Measurements from ENCODE around the gene FOSL1. TPM values are rescaled to one million over a fixed set of nuclear protein-coding genes. Genes with fewer than 3 reads are reported as not detected.

The FOSL1 gene
- total and polyA plus RNA-seq, 2 of the 13 experiments (the other 11 are each of a cell fraction or from before 2014, with no cell fraction given), result 4.0 to 4.1 TPM

GRCh38 chr11:65919573-65920371, 19.6 kb upstream of the FOSL1 start:
- H2AFZ ChIP-seq (ENCODE audit: low read length), result no peak overlapping the region
- no peaks in the 10 kb centered on the region for H3K9me3 ChIP-seq (ENCODE audit: low read length)
- in situ Hi-C loops (cut with HindIII; ENCODE audit: extremely low pct_ligation_motif_present, low pct_unique_long_range_greater_than_20kb), result no loop called here
- no peaks in the 10 kb centered on the region for H3K27me3 ChIP-seq (ENCODE audit: control insufficient read depth in 1 of 2, insufficient read depth in 2 of 2, low read length in 2 of 2)
- peak overlapping the region; percentile 76 to 80 (median 79) for H3K4me3 ChIP-seq (replicated peaks in 1 of 3; ENCODE audit: insufficient read depth in 1 of 3, low read depth in 2 of 3, low read length in 3 of 3)
- DNase-seq (ENCODE audit: low spot score) (no peak), ATAC-seq (peak; percentile 24), FAIRE-seq (no peak)
- peaks cover 11% of the 10 kb centered on the region for H3K79me2 ChIP-seq (ENCODE audit: insufficient read depth, low read length)
- H3K36me3 ChIP-seq (replicated peaks in 1 of 2; ENCODE audit: control insufficient read depth in 1 of 2, insufficient read depth in 2 of 2, low read length in 2 of 2), result no peaks in the 10 kb centered on the region; a peak in 1 of 5 replicates
- ChIA-PET POLR2A (interaction anchor here (1.4 to 2.7 kb wide), 3 partner anchors 9 to 29 kb away, joined by 3 to 8 read pairs (median 4); partner anchors contain the start of gene CCDC85B), CTCF (ENCODE audit: low intra/inter-chr PET ratio, low total read pairs) (no interaction called here)
- WGBS (ENCODE audit: low lambda C conversion rate), result 10% methylated on average over 9 of the region's 60 CpGs
- intact Hi-C loops (cut with micrococcal nuclease; ENCODE audit: unreplicated experiment), result loop anchor here (2.0 kb wide), 1 partner anchor 29 kb away; the partner anchor contains the start of gene CCDC85B
- no peaks in the 10 kb centered on the region for H4K20me1 ChIP-seq (ENCODE audit: insufficient read depth, low read length)
- H3K27ac ChIP-seq (ENCODE audit: extremely low read length, insufficient read depth, low read length), result peak overlapping the region; percentile 44
- peak overlapping the region; percentile 93 for H3K4me2 ChIP-seq (ENCODE audit: low read depth, low read length)
- peak overlapping the region; percentile 68 for H3K9ac ChIP-seq (ENCODE audit: insufficient read depth, low read depth, low read length)
- TSS peak; percentile 38 for BruUV-seq (replicated peaks)
- peaks cover 46% of the 10 kb centered on the region for H3K4me1 ChIP-seq (ENCODE audit: insufficient read depth, low read length)
- no peak for TF ChIP-seq POLR2AphosphoS5 (IDR thresholded peaks at IDR 0.05; ENCODE audit: low read depth, low read length)
- no peak for TF ChIP-seq ELF4 (CRISPR knock-in tag; IDR thresholded peaks at IDR 0.05; ENCODE audit: borderline replicate concordance)
- TF ChIP-seq, protein P1, sequence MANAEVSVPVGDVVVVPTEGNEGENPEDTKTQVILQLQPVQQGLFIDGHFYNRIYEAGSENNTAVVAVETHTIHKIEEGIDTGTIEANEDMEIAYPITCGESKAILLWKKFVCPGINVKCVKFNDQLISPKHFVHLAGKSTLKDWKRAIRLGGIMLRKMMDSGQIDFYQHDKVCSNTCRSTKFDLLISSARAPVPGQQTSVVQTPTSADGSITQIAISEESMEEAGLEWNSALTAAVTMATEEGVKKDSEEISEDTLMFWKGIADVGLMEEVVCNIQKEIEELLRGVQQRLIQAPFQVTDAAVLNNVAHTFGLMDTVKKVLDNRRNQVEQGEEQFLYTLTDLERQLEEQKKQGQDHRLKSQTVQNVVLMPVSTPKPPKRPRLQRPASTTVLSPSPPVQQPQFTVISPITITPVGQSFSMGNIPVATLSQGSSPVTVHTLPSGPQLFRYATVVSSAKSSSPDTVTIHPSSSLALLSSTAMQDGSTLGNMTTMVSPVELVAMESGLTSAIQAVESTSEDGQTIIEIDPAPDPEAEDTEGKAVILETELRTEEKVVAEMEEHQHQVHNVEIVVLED (CRISPR knock-in tag; IDR thresholded peaks at IDR 0.05; ENCODE audit: borderline replicate concordance), result no peak
- TF ChIP-seq TGIF2 (CRISPR knock-in tag; IDR thresholded peaks at IDR 0.05), result peak; percentile 2; the same call in 1 of the 2 replicates
- peak; percentile 9 for TF ChIP-seq SAP130 (CRISPR knock-in tag; IDR thresholded peaks at IDR 0.05; ENCODE audit: low read depth)
- no peak for TF ChIP-seq ZNF782 (CRISPR knock-in tag; IDR thresholded peaks at IDR 0.05; ENCODE audit: borderline replicate concordance)
- TF ChIP-seq SIN3B (IDR thresholded peaks at IDR 0.05; ENCODE audit: low read length), result 0 out of 2 replicates have a peak, but pooled peaks have one; percentile 2
- no peak for TF ChIP-seq KDM5A (IDR thresholded peaks at IDR 0.05; ENCODE audit: borderline replicate concordance, low read length)
- TF ChIP-seq, protein P2, sequence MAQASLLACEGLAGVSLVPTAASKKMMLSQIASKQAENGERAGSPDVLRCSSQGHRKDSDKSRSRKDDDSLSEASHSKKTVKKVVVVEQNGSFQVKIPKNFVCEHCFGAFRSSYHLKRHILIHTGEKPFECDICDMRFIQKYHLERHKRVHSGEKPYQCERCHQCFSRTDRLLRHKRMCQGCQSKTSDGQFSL (CRISPR knock-in tag; IDR thresholded peaks at IDR 0.05), result 0 out of 2 replicates have a peak, but pooled peaks have one; percentile 7
- TF ChIP-seq SNAI1 (CRISPR knock-in tag; IDR thresholded peaks at IDR 0.05; ENCODE audit: borderline replicate concordance), result 0 out of 2 replicates have a peak, but pooled peaks have one; percentile 11
- TF ChIP-seq, protein P3, sequence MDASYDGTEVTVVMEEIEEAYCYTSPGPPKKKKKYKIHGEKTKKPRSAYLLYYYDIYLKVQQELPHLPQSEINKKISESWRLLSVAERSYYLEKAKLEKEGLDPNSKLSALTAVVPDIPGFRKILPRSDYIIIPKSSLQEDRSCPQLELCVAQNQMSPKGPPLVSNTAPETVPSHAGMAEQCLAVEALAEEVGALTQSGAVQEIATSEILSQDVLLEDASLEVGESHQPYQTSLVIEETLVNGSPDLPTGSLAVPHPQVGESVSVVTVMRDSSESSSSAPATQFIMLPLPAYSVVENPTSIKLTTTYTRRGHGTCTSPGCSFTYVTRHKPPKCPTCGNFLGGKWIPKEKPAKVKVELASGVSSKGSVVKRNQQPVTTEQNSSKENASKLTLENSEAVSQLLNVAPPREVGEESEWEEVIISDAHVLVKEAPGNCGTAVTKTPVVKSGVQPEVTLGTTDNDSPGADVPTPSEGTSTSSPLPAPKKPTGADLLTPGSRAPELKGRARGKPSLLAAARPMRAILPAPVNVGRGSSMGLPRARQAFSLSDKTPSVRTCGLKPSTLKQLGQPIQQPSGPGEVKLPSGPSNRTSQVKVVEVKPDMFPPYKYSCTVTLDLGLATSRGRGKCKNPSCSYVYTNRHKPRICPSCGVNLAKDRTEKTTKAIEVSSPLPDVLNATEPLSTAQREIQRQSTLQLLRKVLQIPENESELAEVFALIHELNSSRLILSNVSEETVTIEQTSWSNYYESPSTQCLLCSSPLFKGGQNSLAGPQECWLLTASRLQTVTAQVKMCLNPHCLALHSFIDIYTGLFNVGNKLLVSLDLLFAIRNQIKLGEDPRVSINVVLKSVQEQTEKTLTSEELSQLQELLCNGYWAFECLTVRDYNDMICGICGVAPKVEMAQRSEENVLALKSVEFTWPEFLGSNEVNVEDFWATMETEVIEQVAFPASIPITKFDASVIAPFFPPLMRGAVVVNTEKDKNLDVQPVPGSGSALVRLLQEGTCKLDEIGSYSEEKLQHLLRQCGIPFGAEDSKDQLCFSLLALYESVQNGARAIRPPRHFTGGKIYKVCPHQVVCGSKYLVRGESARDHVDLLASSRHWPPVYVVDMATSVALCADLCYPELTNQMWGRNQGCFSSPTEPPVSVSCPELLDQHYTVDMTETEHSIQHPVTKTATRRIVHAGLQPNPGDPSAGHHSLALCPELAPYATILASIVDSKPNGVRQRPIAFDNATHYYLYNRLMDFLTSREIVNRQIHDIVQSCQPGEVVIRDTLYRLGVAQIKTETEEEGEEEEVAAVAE (CRISPR knock-in tag; IDR thresholded peaks at IDR 0.05; ENCODE audit: borderline replicate concordance), result 0 out of 2 replicates have a peak, but pooled peaks have one; percentile 4
- 0 out of 2 replicates have a peak, but pooled peaks have one; percentile 26 for TF ChIP-seq ZNF296 (CRISPR knock-in tag; conservative IDR thresholded peaks at IDR 0.05)
- TF ChIP-seq, protein P4, sequence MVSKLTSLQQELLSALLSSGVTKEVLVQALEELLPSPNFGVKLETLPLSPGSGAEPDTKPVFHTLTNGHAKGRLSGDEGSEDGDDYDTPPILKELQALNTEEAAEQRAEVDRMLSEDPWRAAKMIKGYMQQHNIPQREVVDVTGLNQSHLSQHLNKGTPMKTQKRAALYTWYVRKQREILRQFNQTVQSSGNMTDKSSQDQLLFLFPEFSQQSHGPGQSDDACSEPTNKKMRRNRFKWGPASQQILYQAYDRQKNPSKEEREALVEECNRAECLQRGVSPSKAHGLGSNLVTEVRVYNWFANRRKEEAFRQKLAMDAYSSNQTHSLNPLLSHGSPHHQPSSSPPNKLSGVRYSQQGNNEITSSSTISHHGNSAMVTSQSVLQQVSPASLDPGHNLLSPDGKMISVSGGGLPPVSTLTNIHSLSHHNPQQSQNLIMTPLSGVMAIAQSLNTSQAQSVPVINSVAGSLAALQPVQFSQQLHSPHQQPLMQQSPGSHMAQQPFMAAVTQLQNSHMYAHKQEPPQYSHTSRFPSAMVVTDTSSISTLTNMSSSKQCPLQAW (CRISPR knock-in tag; IDR thresholded peaks at IDR 0.05), result 0 out of 2 replicates have a peak, but pooled peaks have one; percentile 29
- 0 out of 2 replicates have a peak, but pooled peaks have one; percentile 23 for TF ChIP-seq TBX2 (CRISPR knock-in tag; IDR thresholded peaks at IDR 0.05; ENCODE audit: borderline replicate concordance)
